Measurements from ENCODE around the gene SEC23B. TPM values are rescaled to one million over a fixed set of nuclear protein-coding genes. Genes with fewer than 3 reads are reported as not detected.

SEC23B gene
- total and polyA plus RNA-seq, 4 donors = 12.8 to 54.3 (median 34.8) TPM

DNA sequence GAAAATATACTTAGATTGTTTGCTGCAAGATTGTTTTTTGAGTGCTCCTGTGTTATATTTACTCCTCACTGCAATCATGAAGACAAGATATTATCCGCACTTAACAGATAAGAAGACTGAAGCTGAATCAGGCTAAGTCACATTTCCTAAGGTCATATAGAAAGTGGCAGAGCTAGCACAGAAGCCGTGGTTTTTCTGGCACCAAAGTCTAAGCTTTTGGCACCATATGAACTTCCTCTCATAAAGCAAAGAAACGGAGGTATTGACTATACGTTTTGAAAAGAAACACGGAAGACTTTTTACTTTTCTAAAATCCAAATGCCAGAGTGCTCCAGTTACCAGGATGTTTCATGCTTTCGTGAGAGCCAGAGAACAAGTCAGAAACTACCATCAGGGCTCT is 70.8 kb downstream of the SEC23B start:
- TF ChIP-seq RXRA (IDR thresholded peaks at IDR 0.05) (no peak), HNF4G (IDR thresholded peaks at IDR 0.05) (no peak), HNF4A (conservative IDR thresholded peaks at IDR 0.05) (no peak), YY1 (IDR thresholded peaks at IDR 0.05) (no peak), FOXA1 (IDR thresholded peaks at IDR 0.05) (no peak), NR2F2 (IDR thresholded peaks at IDR 0.05) (no peak), RAD21 (IDR thresholded peaks at IDR 0.05) (no peak)
- TF ChIP-seq, protein P1, sequence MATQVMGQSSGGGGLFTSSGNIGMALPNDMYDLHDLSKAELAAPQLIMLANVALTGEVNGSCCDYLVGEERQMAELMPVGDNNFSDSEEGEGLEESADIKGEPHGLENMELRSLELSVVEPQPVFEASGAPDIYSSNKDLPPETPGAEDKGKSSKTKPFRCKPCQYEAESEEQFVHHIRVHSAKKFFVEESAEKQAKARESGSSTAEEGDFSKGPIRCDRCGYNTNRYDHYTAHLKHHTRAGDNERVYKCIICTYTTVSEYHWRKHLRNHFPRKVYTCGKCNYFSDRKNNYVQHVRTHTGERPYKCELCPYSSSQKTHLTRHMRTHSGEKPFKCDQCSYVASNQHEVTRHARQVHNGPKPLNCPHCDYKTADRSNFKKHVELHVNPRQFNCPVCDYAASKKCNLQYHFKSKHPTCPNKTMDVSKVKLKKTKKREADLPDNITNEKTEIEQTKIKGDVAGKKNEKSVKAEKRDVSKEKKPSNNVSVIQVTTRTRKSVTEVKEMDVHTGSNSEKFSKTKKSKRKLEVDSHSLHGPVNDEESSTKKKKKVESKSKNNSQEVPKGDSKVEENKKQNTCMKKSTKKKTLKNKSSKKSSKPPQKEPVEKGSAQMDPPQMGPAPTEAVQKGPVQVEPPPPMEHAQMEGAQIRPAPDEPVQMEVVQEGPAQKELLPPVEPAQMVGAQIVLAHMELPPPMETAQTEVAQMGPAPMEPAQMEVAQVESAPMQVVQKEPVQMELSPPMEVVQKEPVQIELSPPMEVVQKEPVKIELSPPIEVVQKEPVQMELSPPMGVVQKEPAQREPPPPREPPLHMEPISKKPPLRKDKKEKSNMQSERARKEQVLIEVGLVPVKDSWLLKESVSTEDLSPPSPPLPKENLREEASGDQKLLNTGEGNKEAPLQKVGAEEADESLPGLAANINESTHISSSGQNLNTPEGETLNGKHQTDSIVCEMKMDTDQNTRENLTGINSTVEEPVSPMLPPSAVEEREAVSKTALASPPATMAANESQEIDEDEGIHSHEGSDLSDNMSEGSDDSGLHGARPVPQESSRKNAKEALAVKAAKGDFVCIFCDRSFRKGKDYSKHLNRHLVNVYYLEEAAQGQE (IDR thresholded peaks at IDR 0.05) = no peak
- TF ChIP-seq, protein P2, sequence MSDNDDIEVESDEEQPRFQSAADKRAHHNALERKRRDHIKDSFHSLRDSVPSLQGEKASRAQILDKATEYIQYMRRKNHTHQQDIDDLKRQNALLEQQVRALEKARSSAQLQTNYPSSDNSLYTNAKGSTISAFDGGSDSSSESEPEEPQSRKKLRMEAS (IDR thresholded peaks at IDR 0.05) = no peak
- Histone ChIP-seq H3K36me3 (ENCODE audit: control insufficient read depth in 4 of 4, insufficient read depth in 3 of 4, low read depth in 1 of 4, low read length in 3 of 4) (no peaks in the 10 kb centered on the region), H3K27me3 (ENCODE audit: control insufficient read depth in 4 of 4, insufficient read depth in 4 of 4, low read length in 3 of 4) (no peaks in the 10 kb centered on the region), H3K9ac (ENCODE audit: low read depth in 1 of 2, low read length in 2 of 2) (no peak overlapping the region), H3K4me1 (ENCODE audit: control insufficient read depth in 4 of 4, insufficient read depth in 4 of 4, low read length in 3 of 4) (no peaks in the 10 kb centered on the region), H3K4me3 (ENCODE audit: low read depth in 1 of 3, low read length in 3 of 3) (no peak overlapping the region), H3K9me3 (ENCODE audit: control insufficient read depth in 4 of 4, low read length in 3 of 4) (no peaks in the 10 kb centered on the region), H3K27ac (ENCODE audit: low read depth in 1 of 2, low read length in 2 of 2) (no peak overlapping the region)
- 62% methylated on average over 6 of the region's 6 CpGs for WGBS
- no peak for DNase-seq (ENCODE audit: low spot score)

DNA sequence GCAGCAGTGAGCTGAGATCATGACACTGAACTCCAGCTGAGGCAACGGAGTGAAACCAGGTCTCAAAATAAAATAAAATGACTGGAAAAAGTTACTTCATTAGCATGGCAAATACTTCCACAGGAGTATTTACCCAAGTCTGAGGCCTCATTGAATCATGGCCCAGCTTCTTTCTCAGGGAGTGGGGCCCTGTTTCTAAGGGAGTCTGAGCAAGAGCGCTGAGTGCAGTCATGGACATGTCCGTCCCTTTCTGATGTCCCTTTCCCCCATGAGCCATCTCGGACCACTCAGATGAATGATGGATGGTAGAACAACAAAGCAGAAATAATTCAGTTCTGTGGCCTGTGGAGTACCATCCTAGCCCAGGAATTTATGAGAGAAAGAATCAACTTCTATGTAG is 72.3 kb downstream of the SEC23B start:
- no peak overlapping the region for H3K9ac ChIP-seq (ENCODE audit: low read depth in 1 of 2, low read length in 2 of 2)
- DNase-seq (ENCODE audit: low spot score) = no peak
- H3K27ac ChIP-seq (ENCODE audit: low read depth in 1 of 2, low read length in 2 of 2) = no peak overlapping the region
- TF ChIP-seq, protein P1 (IDR thresholded peaks at IDR 0.05) = no peak
- TF ChIP-seq FOXA2 (IDR thresholded peaks at IDR 0.05) = no peak
- no peak for TF ChIP-seq HNF4A (conservative IDR thresholded peaks at IDR 0.05)
- no peak for TF ChIP-seq RXRA (IDR thresholded peaks at IDR 0.05)
- no peak for TF ChIP-seq RAD21 (IDR thresholded peaks at IDR 0.05)
- no peak for TF ChIP-seq GABPA (IDR thresholded peaks at IDR 0.05 in 1 of 2, conservative IDR thresholded peaks at IDR 0.05 in 1 of 2)
- TF ChIP-seq FOXA1 (IDR thresholded peaks at IDR 0.05) = no peak
- TF ChIP-seq HNF4G (IDR thresholded peaks at IDR 0.05) = no peak
- TF ChIP-seq NR2F2 (IDR thresholded peaks at IDR 0.05) = no peak
- TF ChIP-seq, protein P3, sequence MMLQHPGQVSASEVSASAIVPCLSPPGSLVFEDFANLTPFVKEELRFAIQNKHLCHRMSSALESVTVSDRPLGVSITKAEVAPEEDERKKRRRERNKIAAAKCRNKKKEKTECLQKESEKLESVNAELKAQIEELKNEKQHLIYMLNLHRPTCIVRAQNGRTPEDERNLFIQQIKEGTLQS (IDR thresholded peaks at IDR 0.05) = no peak
- TF ChIP-seq, protein P4, sequence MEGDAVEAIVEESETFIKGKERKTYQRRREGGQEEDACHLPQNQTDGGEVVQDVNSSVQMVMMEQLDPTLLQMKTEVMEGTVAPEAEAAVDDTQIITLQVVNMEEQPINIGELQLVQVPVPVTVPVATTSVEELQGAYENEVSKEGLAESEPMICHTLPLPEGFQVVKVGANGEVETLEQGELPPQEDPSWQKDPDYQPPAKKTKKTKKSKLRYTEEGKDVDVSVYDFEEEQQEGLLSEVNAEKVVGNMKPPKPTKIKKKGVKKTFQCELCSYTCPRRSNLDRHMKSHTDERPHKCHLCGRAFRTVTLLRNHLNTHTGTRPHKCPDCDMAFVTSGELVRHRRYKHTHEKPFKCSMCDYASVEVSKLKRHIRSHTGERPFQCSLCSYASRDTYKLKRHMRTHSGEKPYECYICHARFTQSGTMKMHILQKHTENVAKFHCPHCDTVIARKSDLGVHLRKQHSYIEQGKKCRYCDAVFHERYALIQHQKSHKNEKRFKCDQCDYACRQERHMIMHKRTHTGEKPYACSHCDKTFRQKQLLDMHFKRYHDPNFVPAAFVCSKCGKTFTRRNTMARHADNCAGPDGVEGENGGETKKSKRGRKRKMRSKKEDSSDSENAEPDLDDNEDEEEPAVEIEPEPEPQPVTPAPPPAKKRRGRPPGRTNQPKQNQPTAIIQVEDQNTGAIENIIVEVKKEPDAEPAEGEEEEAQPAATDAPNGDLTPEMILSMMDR (IDR thresholded peaks at IDR 0.05; ENCODE audit: low read depth, low read length, missing input control) = no peak
- no peak for TF ChIP-seq SP1 (IDR thresholded peaks at IDR 0.05)
- TF ChIP-seq EGR1 (IDR thresholded peaks at IDR 0.05; ENCODE audit: low read depth in 2 of 2) = no peak
- TF ChIP-seq, protein P2 (IDR thresholded peaks at IDR 0.05) = no peak
- no peak for TF ChIP-seq TAF1 (conservative IDR thresholded peaks at IDR 0.05)
- no peak for TF ChIP-seq YY1 (IDR thresholded peaks at IDR 0.05)
- H3K4me3 ChIP-seq (ENCODE audit: low read depth in 1 of 3, low read length in 3 of 3) = no peak overlapping the region
- H3K36me3 ChIP-seq (ENCODE audit: control insufficient read depth in 4 of 4, insufficient read depth in 3 of 4, low read depth in 1 of 4, low read length in 3 of 4) = no peaks in the 10 kb centered on the region
- H3K4me1 ChIP-seq (ENCODE audit: control insufficient read depth in 4 of 4, insufficient read depth in 4 of 4, low read length in 3 of 4) = no peaks in the 10 kb centered on the region
- H3K9me3 ChIP-seq (ENCODE audit: control insufficient read depth in 4 of 4, low read length in 3 of 4) = no peaks in the 10 kb centered on the region
- WGBS = 94% methylated on average over 4 of the region's 4 CpGs
- no peaks in the 10 kb centered on the region for H3K27me3 ChIP-seq (ENCODE audit: control insufficient read depth in 4 of 4, insufficient read depth in 4 of 4, low read length in 3 of 4)
